ENCODE data around the gene PCDHGB5.

Gene PCDHGB5

GRCh38 chr5:141441571-141442170 is 43.9 kb downstream of the PCDHGB5 start:
- TF ChIP-seq CTCF (IDR thresholded peaks at IDR 0.05; ENCODE audit: insufficient read depth, low read depth, low read length, missing control alignments): no peak
- no peak overlapping the region for H3K4me3 ChIP-seq (ENCODE audit: low read length)
- DNase-seq (ENCODE audit: low read depth): no peak

Data from epithelial cell of esophagus (primary cell).